H9 (cell line): ENCODE measurements around the gene LILRB1. TPM values are rescaled to one million over a fixed set of nuclear protein-coding genes. Genes with fewer than 3 reads are reported as not detected.
"Not testable (repeated sequence)": the region's sequence is repeated elsewhere in the genome, so short reads cannot be mapped to it uniquely, and the experiment has no call there.

ENCODE experiments used
- DNase-seq: peaks from one replicate; pipeline ENCODE4 v3.0.0-alpha.2; 2017
- H2AFZ ChIP-seq: one replicate; pipeline ENCODE4 v1.6.1; 2013; ENCODE audit warnings: mild to moderate bottlenecking, low read length, control low read depth, moderate library complexity
- H2AK5ac ChIP-seq: 2 replicates; pipeline ENCODE4 v1.6.1; 2013; ENCODE audit warnings: low read length, control low read depth, mixed read lengths; ENCODE audit not compliant: insufficient read length
- H2BK120ac ChIP-seq: one replicate; pipeline ENCODE4 v1.6.1; 2013; ENCODE audit warnings: low read depth, mild to moderate bottlenecking, low read length, control low read depth, inconsistent platforms; ENCODE audit not compliant: poor library complexity, severe bottlenecking
- H2BK12ac ChIP-seq: 2 replicates; pipeline ENCODE4 v1.6.1; 2013; ENCODE audit warnings: low read length, control low read depth, mixed read lengths, low read depth; ENCODE audit not compliant: insufficient read length
- H2BK15ac ChIP-seq: 2 replicates; pipeline ENCODE4 v1.6.1; 2013; ENCODE audit warnings: low read depth, low read length, control low read depth
- H2BK20ac ChIP-seq: one replicate; pipeline ENCODE4 v1.6.1; 2013; ENCODE audit warnings: low read depth, mild to moderate bottlenecking, low read length, control low read depth, inconsistent platforms; ENCODE audit not compliant: poor library complexity, severe bottlenecking
- H2BK5ac ChIP-seq: 2 replicates; pipeline ENCODE4 v1.6.1; 2013; ENCODE audit warnings: low read length, control low read depth, mixed read lengths; ENCODE audit not compliant: insufficient read length
- H3K14ac ChIP-seq: 2 replicates; pipeline ENCODE4 v1.6.1; 2013; ENCODE audit warnings: low read length, control low read depth; ENCODE audit not compliant: insufficient read depth
- H3K18ac ChIP-seq: 2 replicates; pipeline ENCODE4 v1.6.1; 2013; ENCODE audit warnings: low read depth, mild to moderate bottlenecking, mixed read lengths, low read length, control low read depth; ENCODE audit not compliant: insufficient read length
- H3K23ac ChIP-seq: 2 replicates; pipeline ENCODE4 v1.6.1; 2013; ENCODE audit warnings: low read length, control low read depth, mixed read lengths, low read depth; ENCODE audit not compliant: insufficient read length
- H3K23me2 ChIP-seq: 2 replicates; pipeline ENCODE4 v1.6.1; 2013; ENCODE audit warnings: low read depth, mild to moderate bottlenecking, mixed read lengths, low read length, control low read depth; ENCODE audit not compliant: insufficient read length, poor library complexity, severe bottlenecking
- H3K27ac ChIP-seq: 2 replicates; pipeline ENCODE4 v1.5.1; 2013; ENCODE audit warnings: low read length, control low read depth, mixed read lengths, low read depth; ENCODE audit not compliant: insufficient read length
- H3K27me3 ChIP-seq: 2 replicates; pipeline ENCODE4 v1.6.1; 2013; ENCODE audit warnings: low read length, control low read depth, inconsistent platforms; ENCODE audit not compliant: insufficient read depth
- H3K4ac ChIP-seq: 2 replicates; pipeline ENCODE4 v1.6.1; 2013; ENCODE audit warnings: low read depth, mild to moderate bottlenecking, control low read depth, inconsistent platforms, low read length, moderate library complexity
- H3K4me1 ChIP-seq: 2 replicates; pipeline ENCODE4 v1.6.1; 2013; ENCODE audit warnings: low read length, control low read depth, inconsistent platforms; ENCODE audit not compliant: insufficient read depth
- H3K4me2 ChIP-seq: 2 replicates; pipeline ENCODE4 v1.6.1; 2013; ENCODE audit warnings: low read length, control low read depth, mixed read lengths; ENCODE audit not compliant: insufficient read length, insufficient read depth
- H3K56ac ChIP-seq: 2 replicates; pipeline ENCODE4 v1.6.1; 2013; ENCODE audit warnings: low read depth, mild to moderate bottlenecking, mixed read lengths, low read length, control low read depth; ENCODE audit not compliant: insufficient read length
- H3K79me1 ChIP-seq: 2 replicates; pipeline ENCODE4 v1.6.1; 2013; ENCODE audit warnings: low read depth, mild to moderate bottlenecking, moderate library complexity, low read length, control low read depth, inconsistent platforms; ENCODE audit not compliant: insufficient read depth, poor library complexity, severe bottlenecking
- H3K79me2 ChIP-seq: 2 replicates; pipeline ENCODE4 v1.6.1; 2013; ENCODE audit warnings: low read length, control low read depth, inconsistent platforms; ENCODE audit not compliant: insufficient read depth
- H3K9ac ChIP-seq: 2 replicates; pipeline ENCODE4 v1.6.1; 2013; ENCODE audit warnings: low read length, control low read depth, mixed read lengths; ENCODE audit not compliant: insufficient read length; ENCODE audit errors: extremely low read depth
- H3K9me3 ChIP-seq: one replicate; pipeline ENCODE4 v1.6.1; 2013; ENCODE audit warnings: low read depth, low read length, inconsistent platforms; ENCODE audit not compliant: control insufficient read depth
- H3T11ph ChIP-seq: one replicate; pipeline ENCODE4 v1.6.1; 2013; ENCODE audit warnings: mild to moderate bottlenecking, low read length, control low read depth, inconsistent platforms
- H4K20me1 ChIP-seq: one replicate; pipeline ENCODE4 v1.6.1; 2013; ENCODE audit not compliant: control insufficient read depth, insufficient read length, insufficient read depth
- H4K5ac ChIP-seq: 2 replicates; pipeline ENCODE4 v1.6.1; 2013; ENCODE audit warnings: low read depth, mild to moderate bottlenecking, mixed read lengths, low read length, control low read depth; ENCODE audit not compliant: insufficient read length
- H4K8ac ChIP-seq: replicated peaks from 2 replicates; pipeline ENCODE4 v1.6.1; 2013; ENCODE audit warnings: low read length, control low read depth, mixed read lengths, low read depth; ENCODE audit not compliant: insufficient read length
- H4K91ac ChIP-seq: 2 replicates; pipeline ENCODE4 v1.6.1; 2013; ENCODE audit warnings: low read depth, mild to moderate bottlenecking, moderate library complexity, mixed read lengths, low read length, control low read depth; ENCODE audit not compliant: insufficient read length
- H3K27ac Mint-ChIP-seq, 3 experiments: 2 replicates in 2 of 3; 3 replicates in 1 of 3; pipeline ENCODE4 v1.8.0; 2020 to 2021; ENCODE audit warnings: mixed read lengths in 3 of 3, mild to moderate bottlenecking in 1 of 3, moderate library complexity in 1 of 3
- H3K27me3 Mint-ChIP-seq: 2 replicates; pipeline ENCODE4 v1.8.0; 2021; ENCODE audit warnings: low read depth, mild to moderate bottlenecking, moderate library complexity, mixed read lengths
- H3K36me3 Mint-ChIP-seq, 3 experiments: 2 replicates in 2 of 3; 3 replicates in 1 of 3; pipeline ENCODE4 v1.8.0; 2020 to 2021; ENCODE audit warnings: low read depth in 3 of 3, mixed read lengths in 3 of 3; ENCODE audit not compliant: insufficient read depth in 1 of 3
- H3K4me1 Mint-ChIP-seq, 2 experiments: 2 replicates each; pipeline ENCODE4 v1.8.0; 2020; ENCODE audit warnings: mixed read lengths in 2 of 2
- H3K4me3 Mint-ChIP-seq, 2 experiments: 2 replicates in 1 of 2; 3 replicates in 1 of 2; pipeline ENCODE4 v1.8.0; 2020 to 2021; ENCODE audit warnings: mild to moderate bottlenecking in 2 of 2, mixed read lengths in 2 of 2, moderate library complexity in 1 of 2
- H3K9me3 Mint-ChIP-seq, 2 experiments: 2 replicates in 1 of 2; 3 replicates in 1 of 2; pipeline ENCODE4 v1.8.0; 2020; ENCODE audit warnings: mild to moderate bottlenecking in 2 of 2, mixed read lengths in 2 of 2, moderate library complexity in 1 of 2
- WGBS: extraction: QIAGEN DNeasy Blood & Tissue Kit; methylation state at CpG from one replicate; pipeline ENCODE4 v1.1.7; 2013; ENCODE audit warnings: missing lambda C conversion rate, low lambda C conversion rate, mixed read lengths; ENCODE audit not compliant: insufficient read length; ENCODE audit errors: extremely low coverage; 5-methylcytosine and 5-hydroxymethylcytosine counted together
- total RNA-seq: library from RNA; stranded (reverse); gene quantifications from 2 replicates; pipeline ENCODE4 v1.2.1, GENCODE V29; 2021

The LILRB1 gene
- total RNA-seq, 1 experiment from 2014 or later = not detected

DNA sequence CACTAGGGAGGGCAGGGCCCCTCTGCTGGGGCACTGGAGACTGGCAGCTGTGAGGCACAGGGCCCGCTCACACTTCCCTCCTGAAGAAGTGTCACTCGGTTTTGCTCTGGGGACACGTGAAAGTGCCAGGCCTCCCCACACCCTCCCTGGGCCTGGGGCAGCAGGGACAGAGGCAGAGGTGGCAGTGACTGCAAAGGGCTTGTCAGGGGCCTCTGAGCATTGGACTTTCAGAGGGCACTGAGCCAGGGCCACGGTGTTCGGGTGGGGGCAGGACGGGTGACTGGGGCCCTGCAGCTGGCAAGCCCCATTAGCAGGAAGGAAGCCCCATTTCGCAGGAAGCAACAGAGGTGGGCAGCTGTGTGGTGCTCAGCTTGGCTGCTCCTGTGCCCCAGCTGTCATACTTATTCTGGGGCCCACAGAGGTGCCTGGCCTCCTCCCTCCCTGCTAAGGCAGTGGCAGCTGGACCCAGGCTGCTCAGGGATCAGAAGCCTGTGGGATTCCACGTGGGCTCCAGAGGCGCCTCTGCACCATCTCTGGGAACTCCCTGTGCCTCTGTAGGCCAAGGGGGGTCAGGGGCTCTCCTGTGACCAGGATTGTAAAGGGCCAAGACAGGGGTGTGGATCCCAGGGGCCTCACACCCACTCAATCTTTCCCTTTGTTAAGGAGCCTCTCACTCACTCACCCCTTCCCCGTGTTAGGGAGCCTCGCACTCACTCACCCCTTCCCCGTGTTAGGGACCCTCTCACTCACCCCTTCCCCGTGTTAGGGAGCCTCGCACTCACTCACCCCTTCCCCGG lies 5.2 kb upstream of the LILRB1 start:
- not testable (repeated sequence) for H2BK5ac ChIP-seq, H3K23me2 ChIP-seq, H4K91ac ChIP-seq, H3K27me3 ChIP-seq, H2AFZ ChIP-seq, H2BK15ac ChIP-seq, H4K8ac ChIP-seq, H3K23ac ChIP-seq, H2BK120ac ChIP-seq, H3K56ac ChIP-seq, H3K4me1 Mint-ChIP-seq, H3K4me2 ChIP-seq, DNase-seq, H3K4me1 ChIP-seq, H4K20me1 ChIP-seq, H3K9ac ChIP-seq, H2AK5ac ChIP-seq, H4K5ac ChIP-seq, H3K27ac Mint-ChIP-seq, H2BK12ac ChIP-seq, H3K18ac ChIP-seq, H3K79me1 ChIP-seq, H3K79me2 ChIP-seq, H3K27me3 Mint-ChIP-seq, H3K4ac ChIP-seq, H3K14ac ChIP-seq, H3T11ph ChIP-seq, H3K4me3 Mint-ChIP-seq, H3K27ac ChIP-seq, H2BK20ac ChIP-seq
- WGBS = no CpG with 5 or more reads among the region's 15 CpGs
- Mint-ChIP-seq H3K36me3 (peaks cover 0 to 35% (median 23%) of the 10 kb centered on the region in 3 experiments; a peak in 5 of 7 replicates), H3K9me3 (peaks cover 85 to 87% of the 10 kb centered on the region in 2 experiments)
- peaks cover 75% of the 10 kb centered on the region for H3K9me3 ChIP-seq
